Measurements from ENCODE around the gene CA12. TPM values are rescaled to one million over a fixed set of nuclear protein-coding genes. Genes with fewer than 3 reads are reported as not detected.
A peak's percentile ranks its signal among the peaks of the same experiment; 100 is the strongest.

CA12 gene
- polyA plus RNA-seq, 3 donors = not detected

DNA sequence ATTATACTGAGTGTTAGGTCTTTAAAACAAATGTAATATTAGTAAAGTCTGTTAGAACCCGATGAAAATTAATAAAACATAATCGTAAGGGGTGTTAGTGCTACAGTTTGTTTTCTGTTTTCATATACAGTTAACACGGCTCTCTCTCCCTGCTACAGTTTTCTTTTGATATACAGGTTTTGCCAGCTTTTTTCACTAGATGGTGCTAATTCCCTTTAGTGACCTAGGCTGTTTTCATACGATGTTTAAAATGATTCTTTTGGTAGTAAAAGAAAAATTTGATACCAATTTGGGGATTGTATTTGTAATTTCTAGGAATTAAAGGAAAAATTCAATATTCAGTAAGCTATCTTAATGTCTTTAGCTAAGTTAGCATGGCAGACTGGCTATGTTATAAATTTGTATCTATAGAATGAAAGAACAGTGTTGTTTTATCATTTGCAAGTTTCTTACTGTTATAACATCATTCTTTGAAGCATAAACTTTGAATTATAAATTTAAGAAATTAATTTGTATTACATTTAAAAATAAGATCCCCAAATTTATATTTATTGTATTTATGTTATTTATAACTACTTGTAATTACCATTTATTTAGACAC is 92.8 kb downstream of the CA12 start:
- no peaks in the 10 kb centered on the region for H3K9me3 Mint-ChIP-seq
- no peak overlapping the region for H3K4me3 Mint-ChIP-seq
- Histone ChIP-seq H3K27ac (ENCODE audit: low read depth in 1 of 2, low read length in 2 of 2) (no peak overlapping the region), H4K20me1 (ENCODE audit: insufficient read depth, low read length) (peaks cover 3% of the 10 kb centered on the region), H3K4me3 (replicated peaks in 1 of 3; ENCODE audit: low read depth in 2 of 3, low read length in 3 of 3) (no peak overlapping the region), H3K4me2 (replicated peaks; ENCODE audit: extremely low read depth, low read length, poor library complexity, severe bottlenecking) (no peak overlapping the region), H3K4me1 (ENCODE audit: control insufficient read depth in 1 of 2, insufficient read depth in 2 of 2, low read length in 2 of 2) (peaks cover 0 to 4% of the 10 kb centered on the region in 2 donors), H3K27me3 (ENCODE audit: control insufficient read depth in 2 of 2, insufficient read depth in 2 of 2, low read length in 2 of 2) (no peaks in the 10 kb centered on the region), H3K79me2 (ENCODE audit: insufficient read depth, low read length) (peaks cover 5% of the 10 kb centered on the region), H3K36me3 (replicated peaks in 1 of 2; ENCODE audit: control insufficient read depth in 1 of 2, insufficient read depth in 2 of 2, low read length in 2 of 2) (peaks cover 39 to 63% of the 10 kb centered on the region in 2 donors), H3K9ac (ENCODE audit: insufficient read depth, low read length, poor library complexity, severe bottlenecking) (no peak overlapping the region), H3K9me3 (replicated peaks in 1 of 2; ENCODE audit: control insufficient read depth in 1 of 2, insufficient read depth in 1 of 2, low read length in 2 of 2) (no peaks in the 10 kb centered on the region), H2AFZ (ENCODE audit: insufficient read depth, low read depth, low read length, poor library complexity, severe bottlenecking) (no peak overlapping the region)
- DNase-seq = peak; percentile 13 to 47 (median 23)
- peaks cover 56 to 67% of the 10 kb centered on the region in 2 donors for H3K36me3 Mint-ChIP-seq
- no CpG with 5 or more reads among the region's 4 CpGs for WGBS (ENCODE audit: insufficient coverage)
- H3K27me3 Mint-ChIP-seq (ENCODE audit: low read depth in 3 of 3) = peaks cover 0 to 3% (median 2%) of the 10 kb centered on the region in 3 donors
- TF ChIP-seq, protein P1, sequence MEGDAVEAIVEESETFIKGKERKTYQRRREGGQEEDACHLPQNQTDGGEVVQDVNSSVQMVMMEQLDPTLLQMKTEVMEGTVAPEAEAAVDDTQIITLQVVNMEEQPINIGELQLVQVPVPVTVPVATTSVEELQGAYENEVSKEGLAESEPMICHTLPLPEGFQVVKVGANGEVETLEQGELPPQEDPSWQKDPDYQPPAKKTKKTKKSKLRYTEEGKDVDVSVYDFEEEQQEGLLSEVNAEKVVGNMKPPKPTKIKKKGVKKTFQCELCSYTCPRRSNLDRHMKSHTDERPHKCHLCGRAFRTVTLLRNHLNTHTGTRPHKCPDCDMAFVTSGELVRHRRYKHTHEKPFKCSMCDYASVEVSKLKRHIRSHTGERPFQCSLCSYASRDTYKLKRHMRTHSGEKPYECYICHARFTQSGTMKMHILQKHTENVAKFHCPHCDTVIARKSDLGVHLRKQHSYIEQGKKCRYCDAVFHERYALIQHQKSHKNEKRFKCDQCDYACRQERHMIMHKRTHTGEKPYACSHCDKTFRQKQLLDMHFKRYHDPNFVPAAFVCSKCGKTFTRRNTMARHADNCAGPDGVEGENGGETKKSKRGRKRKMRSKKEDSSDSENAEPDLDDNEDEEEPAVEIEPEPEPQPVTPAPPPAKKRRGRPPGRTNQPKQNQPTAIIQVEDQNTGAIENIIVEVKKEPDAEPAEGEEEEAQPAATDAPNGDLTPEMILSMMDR (IDR thresholded peaks at IDR 0.05) = peak; percentile 79
- H3K27ac Mint-ChIP-seq = no peak overlapping the region
- intact Hi-C loops (cut with micrococcal nuclease) = loop anchor here (10.0 kb wide), 2 partner anchors 244 to 306 kb away; partner anchors contain the start of genes FBXL22 (in 1 of the 2) and TPM1 (in 1 of the 2)
- peaks cover 20% of the 10 kb centered on the region for H3K4me1 Mint-ChIP-seq

DNA sequence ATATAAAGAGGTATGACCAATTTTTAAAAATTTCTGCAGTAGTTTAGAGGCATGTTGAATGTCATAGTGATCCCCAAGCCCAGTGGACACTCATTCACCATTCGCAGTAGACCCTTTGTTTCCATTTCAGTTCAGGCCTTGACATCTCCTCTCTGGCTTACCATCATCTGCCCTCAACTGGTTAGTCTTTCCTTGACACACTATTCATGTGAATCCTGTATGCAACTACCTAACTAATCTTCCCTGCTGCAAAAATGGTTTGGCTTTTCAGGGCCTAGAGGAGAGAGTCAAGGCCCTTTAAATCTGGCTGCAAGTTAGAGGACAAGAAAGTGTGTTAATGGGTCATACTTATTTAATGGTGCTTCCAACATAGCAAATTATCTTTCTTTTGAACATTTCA is 93.3 kb downstream of the CA12 start:
- Mint-ChIP-seq H3K27me3 (ENCODE audit: low read depth in 3 of 3) (peaks cover 0 to under 1% (median 0%) of the 10 kb centered on the region in 3 donors), H3K4me1 (peaks cover 24% of the 10 kb centered on the region), H3K27ac (peak overlapping the region in 2 of 7 donors; percentile 41 to 58), H3K4me3 (no peak overlapping the region), H3K9me3 (no peaks in the 10 kb centered on the region), H3K36me3 (peaks cover 53 to 62% of the 10 kb centered on the region in 2 donors)
- TF ChIP-seq, protein P1 (IDR thresholded peaks at IDR 0.05) = no peak
- Histone ChIP-seq H3K4me1 (ENCODE audit: control insufficient read depth in 1 of 2, insufficient read depth in 2 of 2, low read length in 2 of 2) (peaks cover 4 to 10% of the 10 kb centered on the region in 2 donors), H3K27me3 (ENCODE audit: control insufficient read depth in 2 of 2, insufficient read depth in 2 of 2, low read length in 2 of 2) (no peaks in the 10 kb centered on the region), H3K4me3 (replicated peaks in 1 of 3; ENCODE audit: low read depth in 2 of 3, low read length in 3 of 3) (no peak overlapping the region), H3K9me3 (replicated peaks in 1 of 2; ENCODE audit: control insufficient read depth in 1 of 2, insufficient read depth in 1 of 2, low read length in 2 of 2) (no peaks in the 10 kb centered on the region), H3K9ac (ENCODE audit: insufficient read depth, low read length, poor library complexity, severe bottlenecking) (no peak overlapping the region), H3K27ac (ENCODE audit: low read depth in 1 of 2, low read length in 2 of 2) (no peak overlapping the region), H3K36me3 (replicated peaks in 1 of 2; ENCODE audit: control insufficient read depth in 1 of 2, insufficient read depth in 2 of 2, low read length in 2 of 2) (peaks cover 39 to 63% of the 10 kb centered on the region in 2 donors), H4K20me1 (ENCODE audit: insufficient read depth, low read length) (peaks cover 3% of the 10 kb centered on the region), H3K79me2 (ENCODE audit: insufficient read depth, low read length) (peaks cover 5% of the 10 kb centered on the region), H3K4me2 (replicated peaks; ENCODE audit: extremely low read depth, low read length, poor library complexity, severe bottlenecking) (no peak overlapping the region), H2AFZ (ENCODE audit: insufficient read depth, low read depth, low read length, poor library complexity, severe bottlenecking) (no peak overlapping the region)
- no peak for DNase-seq
- WGBS (ENCODE audit: insufficient coverage) = 80% methylated on average over 1 of the region's 1 CpG
- intact Hi-C loops (cut with micrococcal nuclease) = loop anchor here (10.0 kb wide), 2 partner anchors 244 to 306 kb away; partner anchors contain the start of genes FBXL22 (in 1 of the 2) and TPM1 (in 1 of the 2)

Measured in CD14-positive monocyte (primary cell).